ENCODE results near the gene LKAAEAR1.

Gene LKAAEAR1

DNA sequence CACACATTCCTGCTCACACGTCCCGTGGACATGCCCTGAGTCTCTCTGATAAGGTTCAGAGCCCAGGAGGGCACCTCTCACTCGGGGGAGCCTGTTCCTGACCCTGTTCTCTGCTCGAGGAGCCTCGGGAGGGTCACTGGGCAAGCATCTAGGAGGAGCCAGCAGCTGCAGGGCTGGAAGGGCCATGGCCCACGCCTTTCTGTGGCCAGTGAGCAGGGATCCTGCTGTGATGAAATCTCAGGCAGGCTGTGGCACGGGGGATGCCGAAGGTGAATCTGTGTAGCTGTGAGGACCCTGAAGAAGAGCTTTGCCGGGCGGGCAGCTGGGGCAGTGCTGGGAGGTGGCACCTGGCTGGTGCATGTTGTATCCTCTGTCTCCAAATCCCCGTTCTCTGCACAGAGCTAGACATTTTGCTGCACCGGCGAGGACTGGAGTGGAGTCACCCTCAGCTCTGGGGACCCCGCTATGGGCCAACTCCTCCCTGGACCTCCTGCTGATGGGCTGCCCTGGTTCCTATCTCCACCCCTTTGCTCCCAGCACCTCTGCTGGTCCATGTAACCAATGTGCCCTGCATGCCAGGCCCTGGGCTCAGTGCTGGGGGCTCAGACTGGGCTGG is 30.3 kb upstream of the LKAAEAR1 start:
- H3K4me3 ChIP-seq (replicated peaks; ENCODE audit: low read depth, low read length), result no peak overlapping the region
- DNase-seq (ENCODE audit: extremely low read depth, low read depth), result no peak
- TF ChIP-seq, protein P1, sequence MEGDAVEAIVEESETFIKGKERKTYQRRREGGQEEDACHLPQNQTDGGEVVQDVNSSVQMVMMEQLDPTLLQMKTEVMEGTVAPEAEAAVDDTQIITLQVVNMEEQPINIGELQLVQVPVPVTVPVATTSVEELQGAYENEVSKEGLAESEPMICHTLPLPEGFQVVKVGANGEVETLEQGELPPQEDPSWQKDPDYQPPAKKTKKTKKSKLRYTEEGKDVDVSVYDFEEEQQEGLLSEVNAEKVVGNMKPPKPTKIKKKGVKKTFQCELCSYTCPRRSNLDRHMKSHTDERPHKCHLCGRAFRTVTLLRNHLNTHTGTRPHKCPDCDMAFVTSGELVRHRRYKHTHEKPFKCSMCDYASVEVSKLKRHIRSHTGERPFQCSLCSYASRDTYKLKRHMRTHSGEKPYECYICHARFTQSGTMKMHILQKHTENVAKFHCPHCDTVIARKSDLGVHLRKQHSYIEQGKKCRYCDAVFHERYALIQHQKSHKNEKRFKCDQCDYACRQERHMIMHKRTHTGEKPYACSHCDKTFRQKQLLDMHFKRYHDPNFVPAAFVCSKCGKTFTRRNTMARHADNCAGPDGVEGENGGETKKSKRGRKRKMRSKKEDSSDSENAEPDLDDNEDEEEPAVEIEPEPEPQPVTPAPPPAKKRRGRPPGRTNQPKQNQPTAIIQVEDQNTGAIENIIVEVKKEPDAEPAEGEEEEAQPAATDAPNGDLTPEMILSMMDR (IDR thresholded peaks at IDR 0.05; ENCODE audit: low read depth, low read length, missing control alignments), result no peak

DNA sequence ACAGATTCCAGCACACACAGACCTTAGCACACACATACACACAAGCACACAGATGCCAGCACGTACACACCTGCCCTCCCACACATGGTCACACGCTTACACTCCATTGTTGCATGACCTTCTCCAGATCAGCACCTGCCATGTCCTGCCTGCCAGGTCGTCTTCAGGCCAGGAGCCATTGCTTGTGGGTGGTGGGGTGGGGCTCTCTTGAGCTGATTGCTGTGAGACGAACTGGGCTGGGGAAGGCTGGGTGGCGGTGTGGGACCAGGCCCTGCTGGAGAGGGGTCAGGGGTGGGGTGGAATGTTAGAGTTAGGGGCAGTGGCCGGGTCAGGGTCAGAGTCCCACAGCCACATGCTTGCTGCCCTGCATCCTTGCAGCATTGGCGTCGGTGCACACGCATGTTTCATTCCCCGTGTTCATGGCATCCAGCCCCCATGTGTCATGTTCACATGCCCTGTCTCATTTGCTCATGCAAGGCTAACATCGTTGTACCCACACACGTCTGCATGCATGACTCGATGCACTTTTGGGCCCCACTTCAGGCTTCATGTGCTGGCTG is 29.7 kb upstream of the LKAAEAR1 start:
- DNase-seq (ENCODE audit: extremely low read depth, low read depth), result no peak
- no peak overlapping the region for H3K4me3 ChIP-seq (replicated peaks; ENCODE audit: low read depth, low read length)
- TF ChIP-seq, protein P1 (IDR thresholded peaks at IDR 0.05; ENCODE audit: low read depth, low read length, missing control alignments), result no peak

DNA sequence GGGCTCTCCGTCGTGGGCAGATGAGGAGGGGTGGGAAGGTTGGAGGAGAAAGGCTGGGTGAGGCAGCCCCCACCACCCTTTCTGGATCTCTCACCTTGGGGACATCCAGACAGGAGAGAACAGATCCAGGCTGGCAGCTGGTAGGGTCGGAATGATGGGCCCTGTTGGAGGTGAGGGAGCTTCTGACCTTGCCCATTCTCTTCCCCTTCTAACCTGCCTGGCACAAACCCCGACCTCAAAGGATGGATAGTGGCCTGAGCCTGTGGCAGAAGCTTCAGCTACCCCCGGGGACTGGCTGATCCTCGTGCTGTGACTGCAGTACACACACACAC is 29.2 kb upstream of the LKAAEAR1 start:
- no peak for DNase-seq (ENCODE audit: extremely low read depth, low read depth)
- TF ChIP-seq, protein P1 (IDR thresholded peaks at IDR 0.05; ENCODE audit: low read depth, low read length, missing control alignments), result no peak
- no peak overlapping the region for H3K4me3 ChIP-seq (replicated peaks; ENCODE audit: low read depth, low read length)

DNA sequence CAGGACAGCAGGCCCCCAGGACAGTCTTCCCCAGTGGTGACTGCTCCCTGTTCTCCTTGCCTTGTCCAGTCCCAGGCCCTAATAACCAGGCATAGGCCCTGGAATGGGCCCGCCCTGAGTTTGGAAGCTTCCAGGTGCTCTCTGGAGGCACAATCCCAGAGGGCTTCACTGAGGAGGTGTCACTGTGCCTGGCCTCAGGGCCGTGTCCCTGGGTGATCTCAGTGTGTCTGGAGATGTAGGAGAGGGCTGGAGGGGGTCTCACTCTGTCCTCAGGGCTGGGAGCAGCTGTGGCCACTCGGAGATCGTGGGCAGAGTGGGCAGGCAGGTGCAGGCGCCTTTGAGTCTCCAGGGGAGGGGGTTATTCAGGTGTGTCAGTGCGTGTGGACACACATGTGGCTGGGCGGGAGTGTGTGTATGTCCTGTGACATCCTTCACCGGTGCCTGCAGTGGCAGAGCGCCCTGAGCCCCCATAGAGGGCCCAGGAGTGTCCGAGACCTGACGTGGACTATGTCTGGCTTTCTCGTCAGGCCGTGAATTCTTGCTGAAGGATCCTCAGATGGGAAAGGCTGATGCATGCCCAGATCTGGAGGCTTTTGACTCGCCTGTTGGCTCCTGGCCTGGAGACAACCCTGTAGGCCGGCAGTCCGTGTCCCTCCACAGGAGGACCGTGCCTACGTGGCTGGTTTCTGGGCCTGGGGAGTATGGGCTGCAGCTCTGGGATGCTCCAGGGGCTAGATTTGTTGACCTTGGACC is 28.7 kb upstream of the LKAAEAR1 start:
- no peak for DNase-seq (ENCODE audit: extremely low read depth, low read depth)
- TF ChIP-seq, protein P1 (IDR thresholded peaks at IDR 0.05; ENCODE audit: low read depth, low read length, missing control alignments), result no peak
- no peak overlapping the region for H3K4me3 ChIP-seq (replicated peaks; ENCODE audit: low read depth, low read length)

DNA sequence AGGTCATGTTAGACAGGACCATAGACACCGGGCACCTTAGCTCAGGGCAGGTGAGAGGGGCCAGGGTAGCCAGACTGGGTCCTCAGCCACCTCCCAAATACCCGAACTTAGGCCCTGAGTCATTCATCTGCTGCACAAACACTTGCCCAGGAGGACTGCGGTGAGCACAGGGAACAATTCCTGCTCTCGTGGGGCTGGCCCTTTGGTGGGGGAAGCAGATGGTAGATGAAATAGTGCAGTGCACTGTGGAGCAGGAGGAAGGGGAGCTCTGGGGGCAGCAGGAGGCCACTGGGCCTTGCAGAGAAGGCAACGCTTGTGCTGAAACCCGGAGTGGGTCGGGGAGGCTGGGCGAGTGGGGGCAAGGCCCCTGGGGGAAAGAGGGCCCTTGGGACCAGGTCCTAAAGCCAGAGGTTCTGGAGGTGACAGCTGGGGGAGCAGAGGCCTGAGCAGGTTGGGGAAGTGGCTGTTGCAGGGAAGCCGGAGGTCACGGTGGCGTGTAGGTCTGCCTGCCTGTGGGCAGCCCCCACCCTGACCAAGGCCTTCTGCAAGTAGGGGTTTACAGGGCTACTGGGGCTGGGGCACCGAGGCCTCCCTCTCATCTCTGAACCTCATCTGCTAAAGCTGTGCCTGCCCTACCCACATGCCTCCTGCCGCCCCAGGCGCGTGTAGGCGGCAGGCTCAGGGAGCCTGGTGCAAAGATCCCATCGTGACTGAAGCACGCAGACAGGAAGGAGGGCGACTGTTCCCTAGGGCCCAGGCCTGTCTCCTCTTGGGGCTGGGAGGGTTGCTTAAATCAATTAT is 27.8 kb upstream of the LKAAEAR1 start:
- DNase-seq (ENCODE audit: extremely low read depth, low read depth), result no peak

DNA sequence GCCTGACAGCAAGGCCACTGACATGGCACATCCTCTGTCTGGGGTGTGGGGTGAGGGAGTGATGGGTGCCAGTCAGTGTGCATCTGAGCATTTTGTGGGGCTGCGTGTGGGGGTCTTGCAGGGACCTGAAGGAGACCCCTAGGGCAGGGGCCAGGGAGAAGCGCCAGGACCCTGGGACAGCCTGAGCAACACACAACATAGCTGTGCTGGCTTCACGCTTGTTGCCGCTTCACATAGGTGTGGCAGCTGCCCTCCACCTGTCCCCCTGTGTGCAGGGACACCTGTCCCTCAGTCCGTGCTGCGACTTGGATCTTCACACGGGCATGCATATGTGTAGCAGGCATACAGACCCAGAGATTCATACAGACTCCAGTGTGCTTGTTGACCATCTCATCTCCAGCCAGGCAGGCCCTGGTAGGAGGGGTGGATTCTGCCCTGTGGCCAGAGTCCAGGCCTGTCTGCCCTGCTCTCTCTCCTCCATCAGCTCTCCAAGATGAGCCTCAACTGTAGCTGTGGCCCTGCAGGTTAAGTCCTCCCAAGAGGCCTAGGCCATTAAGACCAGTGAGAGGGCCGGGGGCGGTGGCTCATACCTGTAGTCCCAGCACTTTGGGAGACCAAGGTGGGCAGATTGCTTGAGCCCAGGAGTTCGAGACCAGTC is 26.3 kb upstream of the LKAAEAR1 start:
- TF ChIP-seq, protein P1 (IDR thresholded peaks at IDR 0.05; ENCODE audit: low read depth, low read length, missing control alignments), result no peak
- H3K4me3 ChIP-seq (replicated peaks; ENCODE audit: low read depth, low read length), result no peak overlapping the region
- DNase-seq (ENCODE audit: extremely low read depth, low read depth), result no peak

More for the DNA sequence above, 27.8 kb upstream of the LKAAEAR1 start:
- H3K4me3 ChIP-seq (replicated peaks; ENCODE audit: low read depth, low read length), result no peak overlapping the region
- TF ChIP-seq, protein P1 (IDR thresholded peaks at IDR 0.05; ENCODE audit: low read depth, low read length, missing control alignments), result no peak
